Anterior cingulate cortex (tissue), 58 donors: ENCODE measurements around the gene ICAM2.

Source experiments
- DNase-seq, 58 donors: peaks; one replicate each; lab custom pipeline; 2025; lab: John Stamatoyannopoulos, UW

ICAM2 gene

GRCh38 chr17:64020056-64020766 is at the start of gene ICAM2:
Gene ICAM2, minus strand, starts transcription at chr17:64020633. Its CDS starts 13,942 bp downstream, at chr17:64006691.
- peak in 2 of 58 donors; percentile 26 to 33 for DNase-seq

DNA sequence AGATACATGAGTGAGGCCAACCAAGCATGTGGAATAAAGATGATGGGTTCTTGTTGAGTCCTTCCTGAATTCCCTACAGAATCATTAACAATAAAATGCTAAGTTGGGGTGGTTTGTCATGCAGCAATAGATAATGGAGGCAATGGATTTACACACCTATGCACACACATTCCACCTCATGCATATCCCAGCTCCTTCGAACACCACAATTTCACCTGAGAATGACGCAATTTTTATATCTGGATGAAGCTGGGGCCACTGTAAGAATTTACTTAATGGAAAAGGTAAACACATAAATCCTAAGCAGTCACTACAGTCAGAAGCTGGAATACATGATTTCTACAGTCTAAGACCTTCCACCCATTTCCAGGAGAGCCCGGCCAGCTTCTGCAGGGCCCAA is 49.8 kb upstream of the ICAM2 start:
- DNase-seq = no peak

DNA sequence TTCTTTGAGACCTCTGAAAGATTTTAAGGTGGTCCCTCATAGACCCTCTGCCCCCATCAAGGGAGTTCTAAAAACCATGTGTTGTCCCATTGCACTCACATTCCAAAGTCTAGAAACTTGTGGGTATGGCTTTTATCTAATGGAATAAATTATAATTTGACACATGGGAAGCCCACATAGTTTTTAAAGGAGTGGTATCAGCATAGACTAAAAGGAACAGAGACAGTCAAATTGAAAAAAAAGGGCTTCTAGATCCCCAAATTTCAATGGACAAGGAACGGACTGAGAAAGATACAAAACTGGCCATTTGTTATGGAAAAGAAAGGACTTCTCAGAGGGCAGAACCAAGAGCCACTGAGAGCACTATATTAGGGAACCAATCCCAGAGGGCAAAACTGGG is 48.7 kb upstream of the ICAM2 start:
- no peak for DNase-seq

DNA sequence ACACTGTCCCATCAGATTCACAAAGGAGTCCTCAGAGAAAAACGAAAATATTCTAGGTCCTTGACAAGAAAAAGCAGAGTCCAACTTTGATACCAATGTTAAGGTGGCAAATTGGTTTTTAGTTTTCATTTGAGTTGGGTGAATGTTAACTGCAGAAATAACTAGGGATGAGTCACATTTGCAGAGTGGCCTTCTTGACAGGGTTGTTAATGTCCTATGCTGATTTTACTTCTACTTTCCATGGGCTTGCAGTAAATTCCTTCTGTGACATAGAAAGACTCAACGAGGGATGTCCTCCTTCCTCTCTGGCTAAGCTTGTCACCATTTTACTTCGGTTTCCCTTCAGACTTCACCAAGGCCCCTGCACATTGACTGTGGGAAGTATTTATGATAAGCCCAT is 47.2 kb upstream of the ICAM2 start:
- DNase-seq = no peak

- no peak for DNase-seq
These were observed 46.3 kb upstream of the ICAM2 start for GRCh38 chr17:64066716-64067115.

DNA sequence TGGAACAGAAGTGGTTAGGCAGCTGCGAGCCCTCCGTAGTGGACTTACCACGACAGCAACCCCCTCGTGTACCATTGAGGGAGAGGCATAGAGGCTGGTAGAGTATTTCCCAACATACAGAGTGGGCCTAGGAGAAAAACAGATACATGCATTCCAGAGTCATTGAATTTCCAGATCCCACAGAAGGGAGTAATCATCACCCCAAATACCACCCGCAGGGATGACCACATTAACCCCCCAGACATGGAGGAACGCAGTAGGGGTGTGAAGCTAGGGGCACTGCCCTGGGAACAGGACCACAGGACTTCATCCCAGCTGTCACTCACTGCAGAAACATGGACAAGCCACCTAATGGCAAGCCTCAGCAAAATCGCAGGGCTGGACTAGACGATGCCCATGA is 44.7 kb upstream of the ICAM2 start:
- DNase-seq = no peak

- no peak for DNase-seq
These were observed 43.9 kb upstream of the ICAM2 start for GRCh38 chr17:64064331-64064730.

DNA sequence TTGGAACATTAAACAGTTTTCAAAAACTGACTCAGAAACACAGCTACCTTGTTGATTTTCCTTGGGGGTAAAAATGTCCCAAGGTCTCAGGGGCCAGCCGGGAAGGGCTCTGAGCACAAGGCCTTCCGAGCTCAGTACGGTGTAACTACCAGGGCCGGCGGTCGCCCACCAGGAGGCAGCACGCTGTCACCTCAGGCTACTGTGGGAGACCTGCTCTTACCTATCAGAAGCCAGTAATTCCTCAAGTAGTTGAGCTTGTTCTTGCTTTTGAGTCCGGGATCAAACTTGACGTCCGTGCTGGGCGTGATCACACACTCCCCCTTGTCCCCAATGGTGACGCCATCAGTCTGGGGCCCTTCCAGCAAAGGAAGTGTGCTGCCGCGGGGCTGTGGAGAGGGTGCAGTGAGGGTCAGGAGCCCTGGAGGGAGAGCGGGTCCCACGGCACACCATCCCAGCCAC is 43.4 kb upstream of the ICAM2 start:
- DNase-seq = peak in 1 of 58 donors; percentile 2

- no peak for DNase-seq
These were observed 42.7 kb upstream of the ICAM2 start for GRCh38 chr17:64063088-64063487.

DNA sequence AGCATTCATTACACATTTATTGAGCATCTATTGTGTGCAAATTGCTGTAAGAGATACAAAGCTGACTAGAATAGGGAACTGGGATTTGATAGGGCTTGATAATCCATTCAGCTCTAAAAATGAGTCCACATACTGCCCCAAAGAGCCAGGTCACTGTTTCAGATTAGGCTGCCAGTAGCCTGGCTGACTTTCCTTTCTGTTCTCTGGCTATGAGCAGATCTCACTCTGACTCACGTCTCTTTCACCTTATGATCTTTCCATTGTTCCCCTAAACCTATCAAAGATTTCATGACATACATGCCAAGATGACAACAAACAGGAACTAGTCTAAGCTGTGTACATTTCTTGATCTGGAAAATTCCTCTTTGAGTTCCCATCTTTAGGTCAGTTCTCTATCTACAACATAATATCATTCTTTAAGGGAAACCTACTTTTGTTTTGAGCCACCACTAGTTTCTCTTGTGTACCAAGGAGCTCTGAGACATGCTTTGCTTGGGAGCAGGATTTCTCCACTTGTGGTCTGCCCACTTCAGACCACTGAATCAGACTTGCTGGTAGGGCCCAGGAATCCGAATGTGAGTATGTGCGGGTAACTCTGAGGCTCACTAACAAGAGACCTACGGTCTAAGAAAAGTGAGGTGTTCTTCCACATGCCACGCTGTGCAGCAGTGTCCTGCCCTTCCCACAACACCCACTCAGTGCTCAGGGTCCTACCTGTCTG is 40.9 kb upstream of the ICAM2 start:
- no peak for DNase-seq

DNA sequence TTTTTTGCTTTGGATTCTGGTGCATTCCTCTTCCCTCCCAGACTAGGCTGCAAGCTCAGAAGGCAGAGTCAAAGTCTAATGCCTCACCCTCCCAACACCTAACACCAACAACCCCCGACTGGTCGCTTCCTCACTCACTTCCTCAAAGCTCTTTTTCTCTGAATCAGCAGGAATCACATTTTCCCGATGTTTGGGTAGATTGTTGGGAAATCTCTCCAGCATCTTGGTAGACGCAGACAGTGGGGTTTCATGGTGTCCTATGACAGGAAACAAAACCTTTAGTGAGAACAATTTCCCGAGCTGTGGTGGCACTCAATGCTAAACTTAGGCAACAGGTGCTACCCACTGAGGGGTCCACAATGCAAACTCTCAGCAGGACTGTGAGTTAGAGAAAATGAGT is 39.9 kb upstream of the ICAM2 start:
- DNase-seq = no peak

GRCh38 chr17:64059756-64060155 is 39.3 kb upstream of the ICAM2 start:
- DNase-seq = no peak

DNA sequence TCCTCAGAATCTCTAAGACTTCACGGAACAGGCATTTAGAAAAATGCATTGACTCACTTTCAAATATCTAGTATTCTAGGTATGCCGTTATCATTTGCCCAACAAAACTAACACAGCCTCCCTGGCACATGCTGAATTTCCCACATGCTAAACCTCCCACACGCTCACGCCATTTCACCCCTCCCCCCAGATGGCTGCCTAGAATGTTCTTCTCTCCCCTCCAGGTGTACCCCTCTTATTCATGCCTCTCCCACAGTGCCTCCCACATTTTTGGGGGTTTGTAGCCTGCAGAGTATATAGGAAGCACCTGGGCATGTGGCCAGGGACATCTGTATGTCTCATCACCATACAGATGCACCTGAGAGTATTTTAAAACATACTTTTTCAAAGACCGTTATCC is 38.2 kb upstream of the ICAM2 start:
- peak in 2 of 58 donors; percentile 1 to 3 for DNase-seq

- DNase-seq = no peak
These were observed 37.3 kb upstream of the ICAM2 start for GRCh38 chr17:64057701-64058263.

DNA sequence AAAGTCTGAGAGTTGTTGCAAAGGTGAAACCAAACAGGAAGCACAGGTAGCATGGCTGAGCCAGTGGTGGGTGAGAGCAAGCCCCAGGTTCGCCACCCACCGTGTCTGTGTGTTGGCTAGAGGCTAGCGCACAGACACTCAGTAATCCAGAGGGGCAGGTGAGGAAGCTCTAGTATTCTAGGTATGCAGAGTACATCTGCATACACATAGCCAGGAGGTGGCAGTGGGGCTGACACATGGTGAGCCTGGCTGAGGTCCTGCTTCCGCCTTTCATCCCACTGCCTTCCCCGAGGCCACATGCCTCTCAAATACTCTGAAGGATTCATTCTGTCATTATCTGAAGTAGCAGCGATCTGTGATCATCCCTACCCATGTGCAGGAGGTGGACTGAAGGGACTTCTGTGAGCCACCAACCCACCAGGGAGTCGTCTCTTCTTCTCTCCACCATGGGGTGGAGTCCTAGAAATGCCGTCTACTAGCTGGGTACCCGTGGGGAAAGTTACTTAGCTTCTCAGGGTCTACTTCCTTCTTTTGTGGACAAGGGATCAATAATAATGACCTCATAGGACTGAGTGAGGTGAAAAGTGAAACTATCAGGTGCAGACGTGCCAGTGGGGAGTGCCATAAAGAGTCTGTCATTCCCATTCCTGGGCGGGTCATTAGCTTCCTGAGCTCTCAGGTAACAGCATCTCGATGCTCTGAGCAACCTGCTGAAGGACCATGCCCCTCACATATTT is 36.0 kb upstream of the ICAM2 start:
- DNase-seq = no peak

- DNase-seq = no peak
These were observed 35.0 kb upstream of the ICAM2 start for GRCh38 chr17:64055183-64056142.

GRCh38 chr17:64054304-64054703 is 33.9 kb upstream of the ICAM2 start:
- DNase-seq = no peak

DNA sequence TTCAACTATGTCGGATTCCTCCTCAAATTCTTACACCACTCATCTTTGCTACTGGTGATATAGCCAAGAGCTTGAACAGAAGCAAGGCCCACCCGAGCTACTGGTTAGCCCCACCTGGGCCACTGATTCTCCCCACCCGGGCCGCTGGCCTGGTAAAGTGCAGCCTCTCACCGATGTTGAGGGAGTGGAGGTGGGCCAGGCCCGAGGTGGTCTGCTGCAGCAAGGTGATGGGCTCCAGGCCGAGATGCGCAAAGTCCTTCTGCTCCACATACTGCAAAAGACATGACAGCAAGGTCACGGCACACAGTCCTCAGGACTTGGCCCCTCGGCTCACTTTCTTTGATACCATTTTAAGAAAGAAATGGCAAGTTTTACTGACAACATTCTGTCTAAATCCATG is 32.7 kb upstream of the ICAM2 start:
- no peak for DNase-seq

DNA sequence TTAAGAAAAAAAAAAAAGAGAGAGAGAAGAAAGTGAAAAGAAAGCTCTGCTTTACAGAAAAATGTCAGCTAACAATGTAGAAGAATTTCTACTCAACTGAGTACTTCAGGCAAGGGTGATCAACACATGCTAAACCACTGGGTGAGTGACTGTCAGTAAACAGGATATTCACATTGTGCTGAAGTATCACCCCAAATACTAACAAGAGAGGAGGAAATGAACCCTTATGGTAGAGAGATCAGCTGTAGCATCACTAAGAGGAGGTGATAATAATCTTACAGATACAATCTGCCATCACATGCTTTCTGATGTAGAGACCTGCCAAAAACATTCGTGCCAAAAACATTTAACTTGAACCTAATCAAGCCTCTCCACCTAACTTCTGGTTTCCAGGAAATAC is 30.7 kb upstream of the ICAM2 start:
- no peak for DNase-seq

GRCh38 chr17:64048805-64049204 is 28.4 kb upstream of the ICAM2 start:
- no peak for DNase-seq
